ENCODE results near the gene NBEA. TPM values are rescaled to one million over a fixed set of nuclear protein-coding genes. Genes with fewer than 3 reads are reported as not detected.

NBEA gene
- total RNA-seq, 3 donors from 2014 or later (not counting 1 experiment from before 2014, with no cell fraction given), result 0.27 to 0.66 (median 0.33) TPM

DNA sequence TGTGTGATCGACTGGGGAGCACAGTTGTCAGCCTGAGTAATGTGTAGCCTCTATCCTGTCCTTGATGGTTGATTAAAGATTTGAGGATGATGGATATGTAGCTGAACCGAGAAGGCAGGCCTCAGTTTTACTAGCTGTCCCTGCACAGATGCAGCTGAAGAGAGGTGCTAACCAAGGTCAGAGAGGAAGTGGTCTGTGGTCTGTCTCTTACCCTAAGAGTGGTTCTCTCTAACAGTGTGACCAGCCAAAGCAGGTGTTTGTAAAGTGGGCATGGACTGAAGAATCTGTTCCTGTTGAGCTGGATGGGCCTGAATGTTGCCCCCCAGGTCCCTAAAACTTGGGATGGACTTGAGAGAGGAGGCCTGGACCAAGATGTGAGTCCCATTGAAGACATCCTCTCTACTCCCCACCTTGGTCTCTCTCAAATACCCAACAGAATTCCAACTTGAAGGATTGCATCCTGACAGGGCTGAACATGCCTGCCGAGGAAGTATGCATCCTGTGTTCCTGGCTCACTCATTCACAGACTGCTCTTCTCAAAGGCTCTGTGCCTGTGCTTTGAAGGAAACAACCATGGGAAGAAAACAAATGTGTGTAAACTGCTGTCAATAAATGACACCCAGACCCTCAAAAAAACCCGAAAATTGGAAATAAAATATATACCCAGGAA is 310.6 kb downstream of the NBEA start:
- ATAC-seq, result peak in 2 of 3 donors; percentile 42 to 91
- no peak overlapping the region for H3K27ac Mint-ChIP-seq
- Histone ChIP-seq H3K27me3 (ENCODE audit: control insufficient read depth, insufficient read depth, low read length) (no peaks in the 10 kb centered on the region), H3K36me3 (ENCODE audit: control insufficient read depth, insufficient read depth, low read length) (no peaks in the 10 kb centered on the region), H3K9me3 (ENCODE audit: control insufficient read depth, insufficient read depth, low read length) (peaks cover 7% of the 10 kb centered on the region), H3K4me3 (ENCODE audit: low read length) (no peak overlapping the region), H3K27ac (ENCODE audit: low read length) (no peak overlapping the region), H3K4me1 (ENCODE audit: control insufficient read depth, insufficient read depth, low read length) (peaks cover 13% of the 10 kb centered on the region)
- TF ChIP-seq, protein P1, sequence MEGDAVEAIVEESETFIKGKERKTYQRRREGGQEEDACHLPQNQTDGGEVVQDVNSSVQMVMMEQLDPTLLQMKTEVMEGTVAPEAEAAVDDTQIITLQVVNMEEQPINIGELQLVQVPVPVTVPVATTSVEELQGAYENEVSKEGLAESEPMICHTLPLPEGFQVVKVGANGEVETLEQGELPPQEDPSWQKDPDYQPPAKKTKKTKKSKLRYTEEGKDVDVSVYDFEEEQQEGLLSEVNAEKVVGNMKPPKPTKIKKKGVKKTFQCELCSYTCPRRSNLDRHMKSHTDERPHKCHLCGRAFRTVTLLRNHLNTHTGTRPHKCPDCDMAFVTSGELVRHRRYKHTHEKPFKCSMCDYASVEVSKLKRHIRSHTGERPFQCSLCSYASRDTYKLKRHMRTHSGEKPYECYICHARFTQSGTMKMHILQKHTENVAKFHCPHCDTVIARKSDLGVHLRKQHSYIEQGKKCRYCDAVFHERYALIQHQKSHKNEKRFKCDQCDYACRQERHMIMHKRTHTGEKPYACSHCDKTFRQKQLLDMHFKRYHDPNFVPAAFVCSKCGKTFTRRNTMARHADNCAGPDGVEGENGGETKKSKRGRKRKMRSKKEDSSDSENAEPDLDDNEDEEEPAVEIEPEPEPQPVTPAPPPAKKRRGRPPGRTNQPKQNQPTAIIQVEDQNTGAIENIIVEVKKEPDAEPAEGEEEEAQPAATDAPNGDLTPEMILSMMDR (IDR thresholded peaks at IDR 0.05), result no peak
- H3K27me3 Mint-ChIP-seq (ENCODE audit: low read depth in 2 of 2), result no peaks in the 10 kb centered on the region
- H3K9me3 Mint-ChIP-seq, result peaks cover 0 to 2% of the 10 kb centered on the region in 2 donors
- intact Hi-C loops (cut with micrococcal nuclease), result no loop called here
- 40% methylated on average over 3 of the region's 4 CpGs for WGBS (ENCODE audit: insufficient coverage)
- no peak overlapping the region for H3K4me3 Mint-ChIP-seq
- H3K4me1 Mint-ChIP-seq, result peaks cover 17 to 19% of the 10 kb centered on the region in 2 donors
- peak in 1 of 2 donors; percentile 2 for DNase-seq
- no peaks in the 10 kb centered on the region for H3K36me3 Mint-ChIP-seq

DNA sequence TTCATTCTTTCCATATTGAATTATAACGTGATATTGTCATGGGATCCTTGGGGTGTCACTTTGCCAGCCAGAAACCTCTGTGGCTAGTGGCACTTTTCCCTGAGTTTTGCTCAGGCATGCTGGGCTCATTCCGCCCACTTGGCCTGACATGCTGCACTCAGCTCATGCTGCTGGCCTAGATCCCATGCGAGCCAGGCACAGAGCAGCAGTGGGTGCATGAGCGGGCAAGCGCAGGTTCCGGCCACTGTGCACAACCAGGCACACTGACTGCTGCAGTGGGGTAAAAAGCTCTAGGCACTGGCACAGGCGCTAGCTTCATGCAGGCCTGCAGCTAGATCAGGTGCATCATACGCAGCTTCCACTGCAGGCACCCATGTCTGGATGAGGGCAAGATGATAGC is 313.2 kb downstream of the NBEA start:
- Histone ChIP-seq H3K36me3 (ENCODE audit: control insufficient read depth, insufficient read depth, low read length) (no peaks in the 10 kb centered on the region), H3K9me3 (ENCODE audit: control insufficient read depth, insufficient read depth, low read length) (peaks cover 7% of the 10 kb centered on the region), H3K4me1 (ENCODE audit: control insufficient read depth, insufficient read depth, low read length) (peaks cover 13% of the 10 kb centered on the region), H3K27me3 (ENCODE audit: control insufficient read depth, insufficient read depth, low read length) (no peaks in the 10 kb centered on the region), H3K27ac (ENCODE audit: low read length) (no peak overlapping the region), H3K4me3 (ENCODE audit: low read length) (no peak overlapping the region)
- 95% methylated on average over 8 of the region's 8 CpGs for WGBS (ENCODE audit: insufficient coverage)
- no peak overlapping the region for H3K27ac Mint-ChIP-seq
- intact Hi-C loops (cut with micrococcal nuclease), result no loop called here
- no peaks in the 10 kb centered on the region for H3K36me3 Mint-ChIP-seq
- H3K4me3 Mint-ChIP-seq, result no peak overlapping the region
- H3K27me3 Mint-ChIP-seq (ENCODE audit: low read depth in 2 of 2), result no peaks in the 10 kb centered on the region
- ATAC-seq (no peak), DNase-seq (no peak)
- peaks cover 17 to 19% of the 10 kb centered on the region in 2 donors for H3K4me1 Mint-ChIP-seq
- H3K9me3 Mint-ChIP-seq, result no peaks in the 10 kb centered on the region
- TF ChIP-seq, protein P1 (IDR thresholded peaks at IDR 0.05), result no peak

DNA sequence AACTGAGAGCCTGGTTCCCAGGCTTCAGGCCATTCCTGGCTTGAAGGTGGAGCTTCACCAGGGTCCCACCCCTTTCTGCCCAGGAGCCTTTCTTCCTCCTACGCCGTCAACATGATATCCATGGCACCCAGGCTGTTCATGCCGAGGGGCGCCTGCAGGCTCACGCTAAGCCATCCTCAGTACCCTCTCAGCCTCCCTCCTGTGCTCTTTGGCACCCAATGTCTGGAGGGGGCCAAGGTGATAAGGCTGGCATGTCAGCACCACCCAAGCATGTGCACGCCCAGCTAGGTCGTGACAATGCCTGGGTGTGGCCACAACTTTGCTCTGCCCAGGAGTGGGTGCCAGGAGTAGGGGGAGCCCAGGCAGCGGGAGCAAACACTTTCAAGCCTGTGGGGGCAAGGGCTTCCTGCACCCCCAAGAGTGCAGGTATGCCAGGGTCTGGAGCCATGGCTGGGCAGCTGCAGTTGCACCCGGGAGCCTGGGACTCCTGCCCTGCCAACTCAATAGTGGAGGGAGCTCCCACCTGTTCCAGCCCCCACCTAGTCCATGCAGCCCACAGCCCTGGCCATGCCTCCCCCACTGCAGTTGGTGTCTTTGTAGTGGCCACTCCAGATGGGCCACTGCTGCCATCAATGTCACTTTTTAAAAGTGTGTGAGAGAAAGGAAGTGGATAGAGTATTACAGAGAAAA is 314.5 kb downstream of the NBEA start:
- Mint-ChIP-seq H3K9me3 (peaks cover 0 to 2% of the 10 kb centered on the region in 2 donors), H3K4me1 (peaks cover 15% of the 10 kb centered on the region in 2 donors), H3K4me3 (no peak overlapping the region), H3K27ac (no peak overlapping the region), H3K27me3 (ENCODE audit: low read depth in 2 of 2) (no peaks in the 10 kb centered on the region), H3K36me3 (no peaks in the 10 kb centered on the region)
- intact Hi-C loops (cut with micrococcal nuclease), result no loop called here
- no peak overlapping the region for H3K27ac ChIP-seq (ENCODE audit: low read length)
- H3K4me1 ChIP-seq (ENCODE audit: control insufficient read depth, insufficient read depth, low read length), result peaks cover 11% of the 10 kb centered on the region
- ATAC-seq, result no peak
- H3K9me3 ChIP-seq (ENCODE audit: control insufficient read depth, insufficient read depth, low read length), result peaks cover 7% of the 10 kb centered on the region
- DNase-seq, result no peak
- H3K4me3 ChIP-seq (ENCODE audit: low read length), result no peak overlapping the region
- no peaks in the 10 kb centered on the region for H3K36me3 ChIP-seq (ENCODE audit: control insufficient read depth, insufficient read depth, low read length)
- TF ChIP-seq, protein P1 (IDR thresholded peaks at IDR 0.05), result no peak
- WGBS (ENCODE audit: insufficient coverage), result 96% methylated on average over 9 of the region's 9 CpGs
- no peaks in the 10 kb centered on the region for H3K27me3 ChIP-seq (ENCODE audit: control insufficient read depth, insufficient read depth, low read length)

Data from natural killer cell (primary cell).